Measurements from ENCODE around the gene PSTPIP1. TPM values are rescaled to one million over a fixed set of nuclear protein-coding genes. Genes with fewer than 3 reads are reported as not detected.

PSTPIP1 gene
- total RNA-seq, 2 experiments from 2014 or later = 113 to 121 TPM

- peaks cover 41% of the 10 kb centered on the region for H3K36me3 Mint-ChIP-seq (ENCODE audit: low read depth)
- TF ChIP-seq, protein P1, sequence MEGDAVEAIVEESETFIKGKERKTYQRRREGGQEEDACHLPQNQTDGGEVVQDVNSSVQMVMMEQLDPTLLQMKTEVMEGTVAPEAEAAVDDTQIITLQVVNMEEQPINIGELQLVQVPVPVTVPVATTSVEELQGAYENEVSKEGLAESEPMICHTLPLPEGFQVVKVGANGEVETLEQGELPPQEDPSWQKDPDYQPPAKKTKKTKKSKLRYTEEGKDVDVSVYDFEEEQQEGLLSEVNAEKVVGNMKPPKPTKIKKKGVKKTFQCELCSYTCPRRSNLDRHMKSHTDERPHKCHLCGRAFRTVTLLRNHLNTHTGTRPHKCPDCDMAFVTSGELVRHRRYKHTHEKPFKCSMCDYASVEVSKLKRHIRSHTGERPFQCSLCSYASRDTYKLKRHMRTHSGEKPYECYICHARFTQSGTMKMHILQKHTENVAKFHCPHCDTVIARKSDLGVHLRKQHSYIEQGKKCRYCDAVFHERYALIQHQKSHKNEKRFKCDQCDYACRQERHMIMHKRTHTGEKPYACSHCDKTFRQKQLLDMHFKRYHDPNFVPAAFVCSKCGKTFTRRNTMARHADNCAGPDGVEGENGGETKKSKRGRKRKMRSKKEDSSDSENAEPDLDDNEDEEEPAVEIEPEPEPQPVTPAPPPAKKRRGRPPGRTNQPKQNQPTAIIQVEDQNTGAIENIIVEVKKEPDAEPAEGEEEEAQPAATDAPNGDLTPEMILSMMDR (IDR thresholded peaks at IDR 0.05) = peak; percentile 24
- H3K27ac Mint-ChIP-seq = peak overlapping the region; percentile 100
- H3K4me1 Mint-ChIP-seq (ENCODE audit: low read depth) = peaks cover 97% of the 10 kb centered on the region
- no peaks in the 10 kb centered on the region for H3K27me3 Mint-ChIP-seq
- POLR2A ChIA-PET = interaction anchor here (0.9 to 6.9 kb wide), 8 partner anchors 9 to 417 kb away, joined by 3 to 50 read pairs (median 8); partner anchors contain the start of gene PSTPIP1
- ATAC-seq (peak; percentile 83), DNase-seq (peak; percentile 97)
- CTCF ChIA-PET = interaction anchor here (0.7 to 8.1 kb wide), 9 partner anchors 10 to 529 kb away, joined by 3 to 86 read pairs (median 6); no protein-coding TSS in a partner anchor
- H3K9me3 Mint-ChIP-seq = no peaks in the 10 kb centered on the region
- H3K4me3 Mint-ChIP-seq = peak overlapping the region; percentile 57
- intact Hi-C loops (cut with micrococcal nuclease) = loop anchor here (5.0 to 10.0 kb wide), 2 partner anchors 41 to 109 kb away; partner anchors contain the start of gene SCAPER
Observed at GRCh38 chr15:77013776-77014131, 18.8 kb downstream of the PSTPIP1 start.

- no peaks in the 10 kb centered on the region for H3K27me3 Mint-ChIP-seq
- ChIA-PET CTCF (interaction anchor here (1.1 to 8.1 kb wide), 6 partner anchors 9 to 41 kb away, joined by 4 to 86 read pairs (median 10); no protein-coding TSS in a partner anchor), POLR2A (interaction anchor here (1.4 to 6.9 kb wide), 6 partner anchors 8 to 26 kb away, joined by 6 to 50 read pairs (median 12); partner anchors contain the start of gene PSTPIP1)
- H3K4me3 Mint-ChIP-seq = peak overlapping the region; percentile 57
- ATAC-seq (peak; percentile 40), DNase-seq (peak; percentile 60)
- no peaks in the 10 kb centered on the region for H3K9me3 Mint-ChIP-seq
- peaks cover 97% of the 10 kb centered on the region for H3K4me1 Mint-ChIP-seq (ENCODE audit: low read depth)
- intact Hi-C loops (cut with micrococcal nuclease) = loop anchor here (5.0 to 10.0 kb wide), 2 partner anchors 42 to 110 kb away; partner anchors contain the start of gene SCAPER
- H3K36me3 Mint-ChIP-seq (ENCODE audit: low read depth) = peaks cover 41% of the 10 kb centered on the region
- TF ChIP-seq, protein P1 (IDR thresholded peaks at IDR 0.05) = no peak
- peak overlapping the region; percentile 100 for H3K27ac Mint-ChIP-seq
Observed at GRCh38 chr15:77014132-77015081, 19.5 kb downstream of the PSTPIP1 start.

DNA sequence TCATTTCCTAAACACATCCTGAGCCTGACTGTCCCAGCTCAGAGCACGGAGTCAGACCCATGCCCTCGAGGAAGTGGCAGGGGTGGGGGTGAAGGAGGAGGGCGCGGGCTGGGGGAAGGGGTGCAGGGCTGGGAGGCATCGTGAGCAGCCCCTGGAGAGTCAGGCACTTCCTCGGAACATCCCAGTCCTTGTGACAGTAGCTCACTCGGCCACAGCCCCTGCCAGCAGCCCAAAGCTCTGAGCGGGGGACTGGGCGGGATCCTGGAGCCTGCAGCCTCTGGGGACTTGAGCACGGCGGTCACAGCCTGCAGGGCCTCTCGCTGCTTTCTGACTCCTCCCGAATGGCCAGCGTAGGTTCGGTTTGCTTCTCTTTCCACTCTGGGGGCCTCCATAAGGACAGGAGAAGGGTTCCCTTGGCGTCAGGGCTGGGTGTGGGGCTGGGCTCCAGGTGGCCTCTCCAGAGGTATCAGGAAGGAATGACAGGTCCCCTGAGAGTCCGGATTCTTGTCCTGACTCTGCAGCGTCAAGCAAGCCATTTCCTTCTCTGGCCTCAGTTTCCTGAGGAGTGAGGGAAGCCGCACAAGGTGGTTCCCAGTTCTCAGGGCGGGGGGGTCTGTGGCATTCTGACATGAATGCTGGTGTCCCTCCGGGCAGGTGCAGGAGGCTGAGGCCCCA is 20.9 kb downstream of the PSTPIP1 start:
- H3K36me3 Mint-ChIP-seq (ENCODE audit: low read depth) = peaks cover 41% of the 10 kb centered on the region
- H3K27me3 Mint-ChIP-seq = no peaks in the 10 kb centered on the region
- H3K4me1 Mint-ChIP-seq (ENCODE audit: low read depth) = peaks cover 97% of the 10 kb centered on the region
- ChIA-PET POLR2A (interaction anchor here (1.0 to 6.9 kb wide), 3 partner anchors 18 to 20 kb away, joined by 3 to 50 read pairs (median 11); partner anchors contain the start of gene PSTPIP1), CTCF (interaction anchor here (0.8 to 8.1 kb wide), 3 partner anchors 9 to 42 kb away, joined by 4 to 86 read pairs (median 13); no protein-coding TSS in a partner anchor)
- H3K27ac Mint-ChIP-seq = peak overlapping the region; percentile 100
- H3K4me3 Mint-ChIP-seq = peak overlapping the region; percentile 19
- peak; percentile 16 for DNase-seq
- TF ChIP-seq, protein P1 (IDR thresholded peaks at IDR 0.05) = no peak
- no peaks in the 10 kb centered on the region for H3K9me3 Mint-ChIP-seq
- intact Hi-C loops (cut with micrococcal nuclease) = loop anchor here (10.0 kb wide), 1 partner anchor 111 kb away; the partner anchor contains the start of gene SCAPER
- ATAC-seq = no peak

DNA sequence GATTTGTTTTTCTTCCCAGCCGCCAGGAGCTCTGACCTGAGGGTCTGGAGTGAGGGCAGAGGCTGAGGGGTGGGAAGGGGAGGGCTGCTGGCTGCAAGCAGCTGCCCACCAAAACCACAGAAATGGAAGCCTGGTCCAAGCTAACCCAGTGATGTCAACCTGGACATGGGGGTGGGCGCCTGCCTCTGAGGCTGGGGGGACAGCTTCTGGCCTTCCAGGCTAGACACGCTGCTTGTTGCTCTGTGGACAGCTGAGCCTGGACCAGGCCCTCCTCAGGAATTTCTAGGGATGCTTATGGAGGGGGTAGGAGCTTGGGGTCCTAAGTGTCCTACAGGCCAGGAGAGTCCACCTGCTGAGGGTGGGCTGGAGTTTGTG is 21.4 kb downstream of the PSTPIP1 start:
- H3K27ac Mint-ChIP-seq = peak overlapping the region; percentile 100

More for the DNA sequence above, 21.4 kb downstream of the PSTPIP1 start:
- H3K27me3 Mint-ChIP-seq = no peaks in the 10 kb centered on the region
- DNase-seq = no peak
- no peaks in the 10 kb centered on the region for H3K9me3 Mint-ChIP-seq
- intact Hi-C loops (cut with micrococcal nuclease) = loop anchor here (10.0 kb wide), 1 partner anchor 112 kb away; the partner anchor contains the start of gene SCAPER
- ATAC-seq = no peak
- H3K4me3 Mint-ChIP-seq = no peak overlapping the region
- peaks cover 37% of the 10 kb centered on the region for H3K36me3 Mint-ChIP-seq (ENCODE audit: low read depth)
- ChIA-PET POLR2A (interaction anchor here (0.5 to 4.6 kb wide), 4 partner anchors 10 to 86 kb away, joined by 3 to 26 read pairs (median 7); no protein-coding TSS in a partner anchor), CTCF (interaction anchor here (0.8 to 8.1 kb wide), 5 partner anchors 8 to 43 kb away, joined by 4 to 86 read pairs (median 6); no protein-coding TSS in a partner anchor)
- peaks cover 97% of the 10 kb centered on the region for H3K4me1 Mint-ChIP-seq (ENCODE audit: low read depth)
- TF ChIP-seq, protein P1 (IDR thresholded peaks at IDR 0.05) = no peak
